ENCODE measurements around the gene PAFAH1B1.
"Not testable (repeated sequence)": the region's sequence is repeated elsewhere in the genome, so short reads cannot be mapped to it uniquely, and the experiment has no call there.

Gene PAFAH1B1

GRCh38 chr17:2691069-2691871 is 97.8 kb downstream of the PAFAH1B1 start:
- no peak for TF ChIP-seq JUND (IDR thresholded peaks at IDR 0.05; ENCODE audit: low read depth)
- no peak for DNase-seq (ENCODE audit: low read depth in 1 of 2, low spot score in 1 of 2)
- in situ Hi-C loops (cut with HindIII; ENCODE audit: low pct_unique_long_range_greater_than_20kb, low sequenced_read_pairs), result no loop called here

DNA sequence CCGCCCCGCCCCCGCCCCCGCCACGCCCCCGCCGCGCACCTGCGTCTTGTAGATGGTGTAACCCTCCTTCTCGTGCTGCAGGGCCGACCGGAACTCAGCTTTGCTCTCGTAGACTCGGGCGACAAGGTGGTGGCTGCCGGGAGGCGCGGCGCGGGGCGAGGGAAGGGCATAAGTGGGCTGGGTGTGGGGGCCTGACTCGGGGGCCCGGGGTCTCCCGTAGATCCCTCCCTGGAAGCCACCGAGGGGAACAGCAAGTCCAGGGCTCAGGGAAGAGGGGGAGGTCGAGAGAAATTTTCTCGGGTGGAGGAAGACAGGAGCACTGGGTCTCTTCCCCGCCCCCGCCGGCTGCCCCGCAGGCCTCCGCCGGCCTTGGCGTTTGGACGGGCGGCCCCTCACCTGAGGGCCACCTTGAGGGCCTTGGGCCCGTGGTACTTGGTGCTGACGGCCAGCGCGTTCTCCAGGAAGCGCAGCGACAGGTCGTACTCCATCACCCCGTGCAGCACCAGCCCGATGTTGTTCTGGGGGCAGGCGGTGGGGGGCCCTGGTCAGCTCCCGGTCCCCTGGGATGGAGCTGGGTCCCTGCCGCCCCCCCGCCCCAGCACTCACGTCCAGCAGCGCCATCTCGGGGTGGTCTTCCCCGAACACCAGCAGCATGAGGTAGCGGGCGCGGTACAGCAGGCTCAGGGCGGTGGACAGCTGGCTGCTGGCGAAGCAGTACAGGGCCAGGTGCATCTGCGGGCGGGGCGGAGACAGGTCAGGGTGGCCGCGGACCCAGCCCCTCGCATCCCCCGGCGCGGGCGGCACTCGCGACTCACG is 98.7 kb downstream of the PAFAH1B1 start:
- DNase-seq (ENCODE audit: low read depth in 1 of 2, low spot score in 1 of 2), result no peak
- TF ChIP-seq JUND (IDR thresholded peaks at IDR 0.05; ENCODE audit: low read depth), result no peak
- in situ Hi-C loops (cut with HindIII; ENCODE audit: low pct_unique_long_range_greater_than_20kb, low sequenced_read_pairs), result no loop called here

DNA sequence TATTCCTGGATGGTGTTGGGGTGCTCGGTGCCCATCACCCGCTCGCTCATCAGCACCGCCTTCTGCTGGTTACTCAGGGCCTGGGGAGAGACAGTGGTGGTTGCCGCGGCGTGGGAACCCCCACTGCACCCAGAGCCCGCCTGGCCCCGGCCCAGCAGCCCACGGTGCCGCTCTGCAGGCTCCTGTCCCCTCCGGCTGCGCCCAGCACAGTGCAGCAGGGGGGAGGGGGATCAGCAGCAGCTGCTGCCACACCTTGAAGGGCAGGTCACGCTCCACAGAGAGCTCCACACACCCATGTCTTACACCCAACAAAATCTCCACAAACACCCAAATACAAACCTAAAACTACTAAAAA is 99.3 kb downstream of the PAFAH1B1 start:
- no peak for DNase-seq (ENCODE audit: low read depth in 1 of 2, low spot score in 1 of 2)

DNA sequence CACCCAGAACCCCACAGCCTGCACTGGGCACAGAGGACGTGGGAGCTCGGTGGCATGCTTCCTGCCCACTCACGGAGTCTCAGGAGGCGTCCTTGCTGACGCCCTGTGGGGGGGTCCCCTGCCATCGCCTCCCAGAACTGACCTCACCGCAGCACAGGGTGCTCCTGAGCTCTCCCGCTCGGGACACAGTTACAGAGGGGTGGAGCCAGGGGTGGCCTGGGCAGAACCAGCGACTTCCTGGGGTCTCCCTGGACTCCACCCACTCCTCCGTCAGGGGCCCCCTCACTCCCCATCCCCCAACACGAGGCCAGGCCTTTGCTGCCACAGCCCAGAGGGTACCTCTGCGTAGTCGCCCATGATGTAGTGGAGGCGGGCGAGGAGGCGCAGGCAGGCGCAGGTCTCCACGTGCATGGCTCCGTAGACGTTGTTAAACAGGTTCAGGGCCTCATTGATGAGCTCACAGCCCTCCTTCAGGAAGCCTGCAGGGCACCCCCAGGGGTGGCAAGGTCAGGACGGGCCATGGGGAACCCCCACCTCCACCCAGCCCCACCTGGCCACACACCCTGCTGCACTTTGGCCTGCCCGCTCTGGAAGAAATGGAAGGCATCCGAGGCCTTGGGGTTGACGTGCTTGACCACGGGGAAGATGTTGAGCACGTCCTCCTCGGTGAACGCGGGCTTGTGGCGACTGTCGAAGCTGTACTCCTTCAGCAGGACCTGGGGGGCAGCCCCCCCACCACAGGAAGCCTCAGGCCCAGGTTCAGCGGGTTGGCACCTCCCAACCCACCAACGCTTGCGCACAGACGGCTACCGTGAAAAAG is 100.3 kb downstream of the PAFAH1B1 start:
- TF ChIP-seq JUND (IDR thresholded peaks at IDR 0.05; ENCODE audit: low read depth), result no peak
- in situ Hi-C loops (cut with HindIII; ENCODE audit: low pct_unique_long_range_greater_than_20kb, low sequenced_read_pairs), result no loop called here
- no peak for DNase-seq (ENCODE audit: low read depth in 1 of 2, low spot score in 1 of 2)

More for the DNA sequence above, 99.3 kb downstream of the PAFAH1B1 start:
- TF ChIP-seq JUND (IDR thresholded peaks at IDR 0.05; ENCODE audit: low read depth), result no peak
- in situ Hi-C loops (cut with HindIII; ENCODE audit: low pct_unique_long_range_greater_than_20kb, low sequenced_read_pairs), result no loop called here

DNA sequence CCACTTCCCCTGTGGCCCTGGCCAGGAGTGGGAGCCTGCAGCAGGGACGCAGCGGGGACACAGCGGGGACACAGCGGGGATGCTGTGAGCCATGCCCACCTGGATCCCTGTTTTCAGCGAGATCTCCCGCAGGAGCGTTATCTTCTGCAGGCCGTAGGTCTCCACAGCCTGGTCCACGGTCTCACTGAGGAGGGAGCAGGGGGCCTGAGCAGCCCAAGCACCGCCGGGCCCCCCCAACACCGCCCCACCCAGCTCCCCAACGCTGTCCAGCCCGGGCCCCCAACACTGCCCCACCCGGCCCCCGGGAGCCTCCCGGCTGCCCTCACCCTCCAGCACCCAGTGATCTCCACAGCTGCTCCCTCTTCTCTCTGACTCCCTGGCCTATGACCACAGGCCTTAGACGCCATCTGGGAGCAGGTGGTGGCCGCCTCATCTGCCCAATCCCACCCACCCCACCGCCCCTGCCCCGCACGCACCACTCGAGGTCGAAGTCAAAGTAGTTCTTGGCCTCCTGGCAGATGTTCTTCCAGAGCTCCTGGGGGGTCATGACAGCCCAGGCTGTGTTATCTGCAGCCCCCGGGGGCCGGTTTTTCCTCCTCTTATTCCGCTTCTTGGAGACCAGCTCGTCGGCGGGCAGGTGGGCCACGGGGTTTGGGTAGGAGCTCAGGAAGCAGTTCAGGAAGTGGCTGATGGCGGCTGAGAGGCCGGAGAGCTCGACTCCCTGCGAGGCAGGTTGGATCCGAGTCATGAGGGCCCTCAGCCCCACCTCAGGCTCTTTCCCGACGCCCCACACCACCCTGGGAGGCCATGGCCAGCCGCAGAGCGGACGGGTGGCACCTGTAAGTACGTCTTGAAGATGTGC is 101.2 kb downstream of the PAFAH1B1 start:
- in situ Hi-C loops (cut with HindIII; ENCODE audit: low pct_unique_long_range_greater_than_20kb, low sequenced_read_pairs), result no loop called here
- TF ChIP-seq JUND (IDR thresholded peaks at IDR 0.05; ENCODE audit: low read depth), result no peak
- no peak for DNase-seq (ENCODE audit: low read depth in 1 of 2, low spot score in 1 of 2)

- in situ Hi-C loops (cut with HindIII; ENCODE audit: low pct_unique_long_range_greater_than_20kb, low sequenced_read_pairs), result no loop called here
- no peak for DNase-seq (ENCODE audit: low read depth in 1 of 2, low spot score in 1 of 2)
- TF ChIP-seq JUND (IDR thresholded peaks at IDR 0.05; ENCODE audit: low read depth), result no peak
Measured at GRCh38 chr17:2695243-2695960, 101.9 kb downstream of the PAFAH1B1 start.

- DNase-seq (ENCODE audit: low read depth in 1 of 2, low spot score in 1 of 2), result no peak
- in situ Hi-C loops (cut with HindIII; ENCODE audit: low pct_unique_long_range_greater_than_20kb, low sequenced_read_pairs), result no loop called here
- no peak for TF ChIP-seq JUND (IDR thresholded peaks at IDR 0.05; ENCODE audit: low read depth)
Measured at GRCh38 chr17:2695961-2696760, 102.7 kb downstream of the PAFAH1B1 start.

DNA sequence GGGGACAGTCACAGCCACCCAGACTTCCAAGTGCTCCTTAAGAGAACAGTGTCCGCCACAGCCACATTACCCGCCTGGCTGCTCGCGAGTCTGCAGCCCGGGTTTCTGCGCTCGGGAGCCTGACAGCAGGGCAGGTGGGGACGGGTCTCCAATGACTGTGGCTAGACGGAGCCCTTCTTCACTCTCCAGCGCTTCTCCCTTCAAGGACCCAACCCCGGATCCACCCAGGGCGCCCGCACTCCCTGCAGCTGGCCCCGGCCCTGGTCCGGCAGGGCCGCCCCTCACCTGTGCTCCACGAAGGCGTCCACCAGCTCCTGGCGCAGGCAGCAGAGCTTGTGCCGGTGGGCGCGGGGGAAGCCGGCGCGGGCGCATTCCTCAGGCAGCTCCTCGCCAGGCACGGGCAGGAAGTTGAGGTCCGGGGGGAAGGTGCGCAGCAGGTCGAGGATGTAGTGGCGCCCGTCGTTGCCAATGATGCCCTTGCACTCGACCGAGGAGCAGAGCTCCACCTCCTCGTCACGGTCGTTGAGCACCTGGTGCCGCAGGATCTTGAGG is 104.2 kb downstream of the PAFAH1B1 start:
- in situ Hi-C loops (cut with HindIII; ENCODE audit: low pct_unique_long_range_greater_than_20kb, low sequenced_read_pairs), result no loop called here
- TF ChIP-seq JUND (IDR thresholded peaks at IDR 0.05; ENCODE audit: low read depth), result no peak
- no peak for DNase-seq (ENCODE audit: low read depth in 1 of 2, low spot score in 1 of 2)

DNA sequence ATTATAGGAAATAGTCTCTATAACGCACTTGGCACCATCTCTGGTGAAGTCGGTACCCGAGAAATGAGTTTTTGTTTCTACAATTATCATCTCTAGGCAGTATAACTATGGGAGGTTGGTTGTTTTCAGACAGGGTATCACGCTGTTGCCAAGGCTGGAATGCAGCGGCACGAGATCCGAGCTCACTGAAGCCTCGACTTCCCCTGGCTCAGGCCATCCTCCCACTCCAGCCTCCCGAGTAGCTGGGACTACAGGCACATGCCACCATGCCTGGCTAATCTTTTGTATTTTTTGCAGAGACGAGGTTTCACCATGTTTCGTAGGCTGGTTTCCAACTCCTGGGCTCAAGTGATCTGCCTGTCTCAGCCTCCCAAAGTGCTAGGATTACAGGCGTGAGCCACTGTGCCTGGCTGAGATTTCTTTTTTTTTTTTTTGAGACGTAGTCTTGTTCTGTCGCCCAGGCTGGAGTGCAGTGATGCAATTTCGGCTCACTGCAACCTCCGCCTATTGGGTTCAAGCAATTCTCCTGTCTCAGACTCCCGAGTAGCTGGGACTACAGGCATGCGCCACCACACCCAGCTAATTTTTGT is 105.9 kb downstream of the PAFAH1B1 start:
- DNase-seq (ENCODE audit: low read depth in 1 of 2, low spot score in 1 of 2); in situ Hi-C loops (cut with HindIII; ENCODE audit: low pct_unique_long_range_greater_than_20kb, low sequenced_read_pairs): not testable (repeated sequence)

GRCh38 chr17:2700030-2700490 is 106.6 kb downstream of the PAFAH1B1 start:
- TF ChIP-seq JUND (IDR thresholded peaks at IDR 0.05; ENCODE audit: low read depth), result no peak
- DNase-seq (ENCODE audit: low read depth in 1 of 2, low spot score in 1 of 2), result no peak
- in situ Hi-C loops (cut with HindIII; ENCODE audit: low pct_unique_long_range_greater_than_20kb, low sequenced_read_pairs), result no loop called here
